Stimulated activated CD4-positive, alpha-beta T cell treated with anti-CD3 and anti-CD28 coated beads, Interleukin-4, amount 100 ng/mL, for 48 hours (primary cell): ENCODE data around the gene FOXN1.
"Not testable (repeated sequence)": the region's sequence is repeated elsewhere in the genome, so short reads cannot be mapped to it uniquely, and the experiment has no call there.

ENCODE experiments used
- DNase-seq, 2 donors: peaks; one replicate each; pipeline ENCODE4 v3.0.0-alpha.2; 2020; ENCODE audit warnings: low read depth in 2 of 2

Gene FOXN1

GRCh38 chr17:28573040-28573380 is 66.9 kb downstream of the FOXN1 start:
- DNase-seq: no peak

GRCh38 chr17:28573521-28573920 is 67.4 kb downstream of the FOXN1 start:
- DNase-seq: no peak

GRCh38 chr17:28573966-28574480 is 67.9 kb downstream of the FOXN1 start:
- DNase-seq: no peak

- no peak for DNase-seq
Observed at GRCh38 chr17:28574526-28574925, 68.4 kb downstream of the FOXN1 start.

GRCh38 chr17:28575126-28575795 is 69.1 kb downstream of the FOXN1 start:
- DNase-seq: no peak

- not testable (repeated sequence) for DNase-seq
Observed at GRCh38 chr17:28576016-28576415, 69.9 kb downstream of the FOXN1 start.

- peak; percentile 97 to 98 for DNase-seq
Observed at GRCh38 chr17:28576758-28577465, 70.8 kb downstream of the FOXN1 start, which contains the start of gene ALDOC. ALDOC (minus strand) TSS chr17:28576895; CDS start chr17:28575532, 1,363 bp downstream.

GRCh38 chr17:28577466-28577824 is 71.3 kb downstream of the FOXN1 start:
- DNase-seq: no peak

- no peak for DNase-seq
Observed at GRCh38 chr17:28578246-28579195, 72.4 kb downstream of the FOXN1 start.

GRCh38 chr17:28579526-28579925 is 73.4 kb downstream of the FOXN1 start:
- DNase-seq: peak in 1 of 2 donors; percentile 41

GRCh38 chr17:28580959-28581358 is 74.8 kb downstream of the FOXN1 start:
- no peak for DNase-seq

- DNase-seq: no peak
Observed at GRCh38 chr17:28582513-28582912, 76.4 kb downstream of the FOXN1 start.

GRCh38 chr17:28584434-28584833 is 78.3 kb downstream of the FOXN1 start:
- no peak for DNase-seq

GRCh38 chr17:28585851-28586250 is 79.7 kb downstream of the FOXN1 start:
- DNase-seq: no peak
